GM10266 (cell line): Measurements from ENCODE around the gene ALOXE3.
"Not testable (repeated sequence)": the region's sequence is repeated elsewhere in the genome, so short reads cannot be mapped to it uniquely, and the experiment has no call there.

ENCODE experiments used
- DNase-seq: peaks from one replicate; pipeline ENCODE4 v3.0.0; 2012; ENCODE audit errors: extremely low spot score
- TF ChIP-seq, protein P1 (sequence below): IDR thresholded peaks from 2 replicates; pipeline ENCODE4 v1.5.1; 2012; ENCODE audit warnings: mild to moderate bottlenecking, low read depth; ENCODE audit not compliant: control insufficient read depth, insufficient read depth; ENCODE audit errors: missing control alignments

ALOXE3 gene

DNA sequence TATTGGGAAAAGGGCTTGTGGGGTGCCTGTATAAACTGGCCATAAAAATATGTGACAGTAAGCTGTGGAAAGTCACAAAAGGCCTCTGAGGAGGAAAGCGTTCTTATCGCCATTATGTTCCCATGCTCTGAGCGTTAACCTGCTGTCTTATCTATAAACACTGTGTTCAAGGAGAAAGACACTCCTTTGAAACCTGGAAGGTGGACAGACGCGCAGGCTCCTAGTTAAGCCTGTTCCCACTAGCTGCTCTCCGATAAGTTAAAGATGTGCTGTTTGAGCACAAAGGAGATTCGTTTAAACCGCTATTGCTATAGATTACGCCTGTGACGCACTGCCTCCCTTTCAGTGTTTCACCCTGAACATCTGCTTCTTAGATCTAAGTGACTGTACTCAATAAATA is 36.0 kb downstream of the ALOXE3 start:
- no peak for DNase-seq
- TF ChIP-seq, protein P1, sequence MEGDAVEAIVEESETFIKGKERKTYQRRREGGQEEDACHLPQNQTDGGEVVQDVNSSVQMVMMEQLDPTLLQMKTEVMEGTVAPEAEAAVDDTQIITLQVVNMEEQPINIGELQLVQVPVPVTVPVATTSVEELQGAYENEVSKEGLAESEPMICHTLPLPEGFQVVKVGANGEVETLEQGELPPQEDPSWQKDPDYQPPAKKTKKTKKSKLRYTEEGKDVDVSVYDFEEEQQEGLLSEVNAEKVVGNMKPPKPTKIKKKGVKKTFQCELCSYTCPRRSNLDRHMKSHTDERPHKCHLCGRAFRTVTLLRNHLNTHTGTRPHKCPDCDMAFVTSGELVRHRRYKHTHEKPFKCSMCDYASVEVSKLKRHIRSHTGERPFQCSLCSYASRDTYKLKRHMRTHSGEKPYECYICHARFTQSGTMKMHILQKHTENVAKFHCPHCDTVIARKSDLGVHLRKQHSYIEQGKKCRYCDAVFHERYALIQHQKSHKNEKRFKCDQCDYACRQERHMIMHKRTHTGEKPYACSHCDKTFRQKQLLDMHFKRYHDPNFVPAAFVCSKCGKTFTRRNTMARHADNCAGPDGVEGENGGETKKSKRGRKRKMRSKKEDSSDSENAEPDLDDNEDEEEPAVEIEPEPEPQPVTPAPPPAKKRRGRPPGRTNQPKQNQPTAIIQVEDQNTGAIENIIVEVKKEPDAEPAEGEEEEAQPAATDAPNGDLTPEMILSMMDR = no peak

DNA sequence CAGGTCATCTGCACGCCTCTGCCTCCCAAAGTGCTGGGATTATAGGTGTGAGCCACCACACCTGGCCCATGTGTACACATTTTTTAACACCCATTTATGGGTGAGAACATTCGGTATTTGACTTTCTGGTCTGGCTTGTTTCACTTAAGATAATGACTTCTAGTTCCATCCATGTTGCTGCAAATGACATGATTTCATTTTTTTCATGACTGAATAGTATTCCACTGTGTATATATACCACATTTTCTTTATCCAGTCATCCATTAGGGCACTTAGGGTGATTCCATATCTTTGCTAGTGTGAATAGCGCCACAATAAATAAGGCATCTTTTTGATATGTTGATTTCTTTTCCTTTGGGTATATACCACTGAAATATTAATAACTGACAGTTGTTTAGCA is 36.4 kb downstream of the ALOXE3 start:
- DNase-seq = no peak
- TF ChIP-seq, protein P1 = no peak

DNA sequence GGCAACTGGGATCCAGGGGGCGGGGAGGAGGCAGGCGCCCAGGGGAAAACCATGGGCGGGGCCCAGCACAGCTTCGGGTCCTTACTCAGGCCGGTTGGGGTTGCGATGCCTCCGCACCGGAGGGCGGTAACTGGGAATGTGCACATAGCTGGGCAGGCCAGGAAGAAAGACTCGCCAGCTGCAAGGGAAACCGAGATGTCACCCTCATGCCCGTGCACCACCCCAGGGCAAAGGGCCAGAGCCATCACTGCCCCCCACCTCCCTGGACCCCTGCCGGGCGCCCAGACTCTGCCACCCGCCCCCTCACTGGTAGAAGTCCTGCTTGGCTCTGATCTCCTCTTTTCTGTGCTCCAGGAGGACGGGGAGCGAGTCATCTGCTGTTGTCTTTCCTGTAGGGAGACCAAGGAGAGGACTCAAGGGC is 37.5 kb downstream of the ALOXE3 start:
- TF ChIP-seq, protein P1 = no peak
- no peak for DNase-seq

DNA sequence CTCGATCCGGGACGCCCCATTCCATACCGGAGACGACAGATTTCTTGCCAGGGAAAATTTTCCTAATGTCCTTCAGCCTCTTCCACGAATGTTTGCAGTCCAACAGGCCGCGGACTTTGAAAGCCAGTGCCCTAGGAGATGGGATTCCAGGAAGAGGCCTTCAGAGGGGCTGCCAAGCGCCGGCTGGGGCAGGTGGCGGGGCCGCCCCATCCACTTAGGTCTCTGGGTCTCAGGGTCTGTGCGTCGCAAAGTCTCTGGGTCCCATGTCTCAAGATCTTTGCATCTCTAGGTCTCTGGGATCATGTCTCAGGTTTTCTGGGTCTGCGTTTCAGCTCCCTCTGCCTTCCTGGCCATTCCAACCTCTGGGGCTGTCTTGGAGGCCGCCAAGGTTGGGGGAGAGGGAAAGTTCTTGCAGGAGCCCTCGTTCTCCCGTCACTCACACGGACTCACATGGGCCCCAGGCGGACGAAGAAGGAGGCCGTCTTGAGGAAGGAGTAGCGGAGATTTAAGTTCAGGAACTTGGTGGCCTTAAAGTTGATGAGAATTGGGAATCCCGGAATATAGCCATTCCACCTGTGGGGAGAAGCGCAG is 38.0 kb downstream of the ALOXE3 start:
- DNase-seq = no peak
- TF ChIP-seq, protein P1 = no peak

DNA sequence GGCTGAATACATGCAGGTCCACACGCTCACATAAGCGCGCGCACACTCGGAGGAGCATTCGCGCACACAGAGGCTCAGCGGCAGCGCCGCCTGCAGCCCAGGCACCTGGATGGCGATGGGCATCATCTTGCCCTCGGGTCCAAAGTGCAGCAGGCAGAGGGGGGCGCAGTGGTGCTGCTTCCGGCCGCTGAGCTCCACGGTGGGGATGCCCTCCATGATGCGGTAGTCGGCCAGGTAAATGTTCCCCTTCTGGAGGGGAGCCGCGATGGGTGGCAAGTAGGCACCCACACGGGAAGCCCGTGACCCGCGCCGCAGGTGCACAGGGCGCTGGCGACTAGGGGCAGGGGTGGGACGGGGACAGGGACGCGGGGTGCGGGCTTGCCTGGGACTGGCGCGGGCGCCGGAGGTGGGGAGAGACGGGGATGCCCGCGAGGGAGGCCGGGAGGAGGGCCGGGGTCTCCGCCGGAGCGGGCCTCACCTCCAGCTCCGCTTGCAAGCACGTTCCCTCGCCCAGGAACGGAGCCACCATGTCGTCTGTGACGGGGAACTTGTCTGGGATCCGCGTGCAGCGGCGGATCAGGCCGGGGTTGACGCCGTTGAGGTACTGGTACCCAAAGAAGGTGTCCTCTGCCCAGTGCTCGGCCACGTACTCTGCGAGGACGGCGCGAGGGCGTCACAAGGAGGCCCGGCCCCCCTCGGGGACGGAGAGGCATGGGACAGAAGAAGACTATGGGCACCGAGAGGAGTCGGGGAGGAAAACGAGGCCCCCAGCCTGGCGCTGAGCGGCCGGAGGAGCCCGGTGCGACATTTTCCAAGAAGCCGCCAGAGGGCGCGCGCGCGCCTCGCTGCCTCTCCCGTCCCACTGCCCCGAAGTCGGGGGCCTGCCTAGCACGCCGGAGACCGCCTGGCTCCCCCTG is 38.8 kb downstream of the ALOXE3 start:
- TF ChIP-seq, protein P1 = peak; percentile 92
- peak; percentile 93 for DNase-seq

DNA sequence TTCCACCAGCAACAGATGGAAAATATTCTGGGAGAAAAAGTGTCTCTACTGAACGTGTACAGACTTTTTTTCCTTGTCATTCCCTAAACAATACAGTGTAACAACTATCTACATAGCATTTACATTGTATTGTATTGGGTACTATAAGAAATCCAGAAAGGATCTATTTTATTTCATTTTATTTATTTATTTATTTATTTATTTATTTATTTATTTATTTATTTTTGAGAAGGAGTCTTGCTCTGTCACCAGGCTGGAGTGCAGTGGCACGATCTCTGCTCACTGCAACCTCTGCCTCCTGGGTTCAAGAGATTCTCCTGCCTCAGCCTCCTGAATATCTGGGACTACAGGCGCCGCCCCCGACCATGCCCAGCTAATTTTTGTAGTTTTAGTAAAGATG is 40.4 kb downstream of the ALOXE3 start:
- DNase-seq = not testable (repeated sequence)

DNA sequence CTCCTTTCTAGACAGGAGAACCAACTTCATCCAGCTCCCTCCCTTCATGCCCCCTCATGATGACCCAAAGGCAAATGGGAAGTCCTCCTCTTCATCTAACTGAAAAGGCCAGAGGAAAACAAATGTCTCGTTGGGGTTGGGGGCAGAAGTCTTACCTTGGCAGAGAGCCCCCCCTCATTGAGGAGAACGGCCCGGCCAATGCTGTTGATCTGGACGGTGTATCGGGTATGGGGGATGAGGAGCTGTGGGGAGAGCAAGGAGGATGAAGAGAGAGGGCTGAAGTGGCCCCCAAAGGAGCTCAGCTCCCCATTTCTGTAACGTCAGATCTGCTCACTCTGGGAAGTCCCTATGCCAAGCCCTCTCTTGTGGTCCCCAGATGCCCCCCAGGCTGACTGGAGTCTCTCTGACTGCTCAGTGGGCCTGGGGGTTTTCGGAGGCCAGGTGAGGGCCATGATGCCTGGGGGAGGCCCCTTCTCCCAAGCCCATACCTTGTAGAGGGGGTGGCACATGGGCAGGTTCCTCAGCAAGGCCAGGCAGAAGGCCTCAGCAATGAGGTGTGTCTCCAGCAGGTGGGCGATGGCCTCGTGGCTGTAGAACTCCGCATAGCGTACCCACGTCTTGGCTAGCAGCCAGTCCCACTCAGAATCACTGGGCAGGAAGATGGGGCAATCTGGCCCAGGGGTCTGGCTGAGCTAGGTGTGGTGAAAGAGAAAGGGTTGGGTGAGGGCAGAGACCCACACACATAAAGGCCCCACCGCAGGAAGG is 41.6 kb downstream of the ALOXE3 start:
- TF ChIP-seq, protein P1 = no peak
- no peak for DNase-seq
